CD4-positive, alpha-beta T cell treated with Interferon alpha-2 for 1 hour (primary cell): Measurements from ENCODE around the gene DSCAML1.

Source experiments
- DNase-seq, 2 donors: peaks; one replicate each; pipeline ENCODE4 v3.0.0-alpha.2; 2020 to 2022

DSCAML1 gene

DNA sequence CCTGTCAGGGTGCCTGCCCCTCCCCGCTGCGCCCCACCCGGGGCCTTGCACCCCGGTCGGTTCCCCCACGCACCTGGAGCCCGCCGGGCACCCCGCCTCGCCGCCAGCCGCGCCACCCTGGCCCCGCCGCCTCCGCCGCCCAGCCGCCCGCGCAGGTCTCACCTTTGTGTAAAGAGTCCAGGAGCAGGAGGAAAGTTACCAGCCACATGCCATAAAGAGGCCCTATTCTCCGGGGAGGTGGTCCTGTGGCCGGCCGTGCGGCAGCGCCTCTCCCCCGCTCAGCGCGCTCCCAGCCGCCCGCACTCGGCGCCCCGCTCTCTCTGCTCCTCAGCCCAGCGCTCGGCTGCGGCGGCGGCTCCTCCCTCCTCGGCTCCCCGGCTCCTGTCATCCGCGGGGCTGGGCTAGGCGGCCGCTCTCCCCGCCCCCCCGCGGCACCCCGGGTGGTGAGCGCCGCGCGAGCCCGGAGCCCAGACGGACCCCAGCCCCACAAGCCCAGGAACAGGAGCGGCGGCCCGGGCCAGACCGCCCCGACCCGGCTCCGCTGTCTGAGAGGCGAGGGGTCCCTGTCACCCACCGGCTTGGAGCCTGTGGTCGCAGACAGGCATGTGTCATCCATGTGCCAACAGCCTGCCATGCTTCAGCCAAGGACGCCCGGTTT lies at the start of gene DSCAML1:
Gene DSCAML1, minus strand, starts transcription at position 345 of the 658 bp plus-strand sequence. Its CDS starts 137 bp downstream, at position 208.
- peak in 1 of 2 donors; percentile 38 for DNase-seq

DNA sequence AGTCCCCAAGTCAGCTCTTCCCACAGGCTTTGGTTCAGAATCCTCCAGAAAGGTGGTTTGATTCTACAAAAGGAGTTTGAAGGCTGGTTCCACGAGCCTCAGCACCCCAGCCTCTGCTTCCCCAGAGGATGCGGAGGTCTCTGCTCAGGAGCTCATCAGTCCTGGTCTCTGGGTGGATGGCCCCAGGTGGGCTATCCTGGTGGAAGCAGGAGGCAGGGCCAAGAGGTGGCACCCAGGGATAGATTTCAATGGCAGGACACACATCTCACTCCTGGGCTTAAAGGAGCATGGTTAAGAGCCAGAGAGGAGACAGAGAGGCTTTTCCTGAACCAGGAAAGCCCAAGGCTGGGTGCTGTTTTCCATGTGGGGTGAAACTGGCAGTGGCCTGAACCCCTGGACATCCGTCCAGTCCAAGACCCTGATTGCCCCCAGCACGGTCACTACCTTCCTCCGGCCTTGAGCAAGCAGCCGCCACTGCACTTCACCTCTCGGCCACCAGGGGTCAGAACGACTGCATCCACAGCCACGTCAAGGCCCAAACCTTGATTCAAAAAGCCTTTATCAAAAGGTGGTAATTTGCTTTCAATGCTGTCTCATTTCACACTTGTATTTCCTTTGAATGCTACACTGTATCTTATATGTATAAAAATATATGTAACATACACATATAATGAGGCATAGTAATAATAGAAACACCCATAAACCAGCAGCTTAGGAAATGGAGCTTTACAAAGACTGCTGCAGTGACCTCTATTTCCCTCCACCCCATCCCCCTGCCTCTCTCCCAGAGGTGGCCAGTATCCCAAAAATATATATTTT lies 46.9 kb upstream of the DSCAML1 start:
- DNase-seq = peak; percentile 73 to 83

GRCh38 chr11:117842131-117842941 lies 45.3 kb upstream of the DSCAML1 start:
- DNase-seq = peak in 1 of 2 donors; percentile 69

DNA sequence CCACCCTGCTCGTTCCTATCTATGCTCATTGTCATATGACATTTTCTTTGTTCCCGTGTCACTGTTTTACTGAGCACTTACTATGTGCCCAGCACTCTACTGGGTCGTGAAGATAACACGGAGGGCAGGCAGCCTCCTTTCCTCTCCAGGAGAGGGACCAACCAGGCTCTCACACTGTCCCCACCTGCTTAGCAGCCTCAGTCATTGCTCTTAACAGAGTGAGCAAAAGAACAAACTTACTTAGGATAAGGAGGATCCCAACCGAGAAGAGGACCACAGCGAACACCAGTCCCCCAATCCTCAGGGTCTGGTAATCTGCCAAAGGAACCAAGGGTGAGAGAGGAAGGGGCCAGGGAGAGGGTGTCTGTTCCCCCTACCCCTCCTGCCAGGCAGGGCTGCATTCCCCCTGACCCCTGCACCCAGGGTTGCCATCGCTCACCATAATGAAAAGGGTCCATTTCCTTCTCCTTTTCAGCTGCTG lies 44.6 kb upstream of the DSCAML1 start:
- DNase-seq = no peak

GRCh38 chr11:117840881-117841550 lies 44.0 kb upstream of the DSCAML1 start:
- DNase-seq = no peak

DNA sequence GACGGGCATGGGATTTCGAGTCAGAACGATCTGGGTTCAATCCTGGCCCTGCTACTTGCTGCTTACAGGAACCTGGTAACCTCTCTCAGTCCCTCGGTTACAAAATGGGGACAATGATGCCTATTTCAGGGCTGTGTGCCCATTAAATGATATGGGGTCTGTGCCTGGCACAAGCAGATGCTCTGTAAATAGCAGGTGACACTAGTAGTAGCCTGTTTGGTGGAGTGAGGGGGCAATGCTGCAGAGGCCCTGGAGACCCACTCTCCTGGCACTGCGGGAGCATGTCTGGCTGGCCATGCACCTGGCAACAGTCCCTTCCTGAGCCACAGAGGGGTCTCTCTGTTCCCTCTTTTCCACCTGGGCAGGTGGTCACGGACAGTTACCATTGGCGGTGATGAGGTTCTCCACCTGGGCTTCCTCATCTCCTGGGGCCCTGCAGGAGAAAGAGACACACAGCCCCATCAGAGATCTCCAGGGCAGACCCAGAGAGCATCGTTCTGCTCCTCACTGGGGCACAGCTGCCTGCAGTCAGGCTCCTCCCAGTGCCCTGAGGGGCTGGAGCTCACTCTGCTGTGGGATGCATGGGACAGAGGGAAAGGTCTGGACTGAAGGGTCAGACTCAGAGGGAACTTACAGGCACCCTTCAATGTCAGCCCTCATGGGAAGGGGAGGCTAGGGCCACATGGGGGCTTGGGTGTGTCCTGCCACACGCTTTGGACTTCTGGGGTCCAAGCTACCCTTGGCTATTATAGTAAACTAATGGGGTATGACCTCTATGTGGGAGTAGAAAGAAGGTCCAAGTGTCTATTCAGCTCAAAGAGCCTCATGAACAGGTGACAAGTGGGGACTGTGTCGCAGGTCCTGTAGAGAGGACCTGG lies 43.2 kb upstream of the DSCAML1 start:
- no peak for DNase-seq

- no peak for DNase-seq
Observed at GRCh38 chr11:117839380-117839881, 42.4 kb upstream of the DSCAML1 start.

DNA sequence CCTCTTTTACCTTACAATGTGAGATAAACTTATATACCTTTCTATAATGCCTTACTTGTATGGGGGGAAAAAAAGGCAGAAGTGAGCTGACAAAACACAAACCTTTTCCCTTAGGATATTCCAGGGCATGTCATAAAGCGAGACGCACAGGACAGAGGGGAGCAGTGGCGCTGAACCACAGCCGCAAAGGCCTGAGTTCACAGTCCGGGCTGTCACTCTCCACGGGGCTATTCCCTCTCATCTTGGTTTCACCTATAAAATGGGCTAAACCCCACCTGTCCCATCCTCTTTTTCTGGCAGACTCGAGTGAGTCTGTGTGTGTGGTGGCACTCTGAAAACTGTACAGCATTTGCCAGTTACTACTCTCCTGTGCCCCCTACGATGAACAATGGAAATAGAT lies 41.9 kb upstream of the DSCAML1 start:
- no peak for DNase-seq

DNA sequence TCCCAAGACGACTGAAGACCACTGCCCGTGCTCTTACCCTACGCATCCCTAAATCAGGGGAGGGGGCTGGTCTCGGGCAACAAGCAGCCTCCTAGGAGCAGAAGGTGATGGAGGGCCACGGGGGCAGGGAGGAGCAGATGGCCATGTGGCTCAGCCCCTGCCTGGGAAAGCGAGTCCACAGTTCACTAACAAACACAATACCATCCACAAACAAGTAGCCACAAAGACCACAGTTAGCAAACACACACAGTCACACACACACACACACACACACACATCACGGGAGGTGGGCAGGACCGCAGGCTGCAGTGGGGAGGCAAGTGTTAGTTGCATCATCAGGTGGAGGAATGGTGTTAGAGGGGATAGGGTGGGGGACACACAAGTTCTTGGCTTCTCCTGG lies 40.8 kb upstream of the DSCAML1 start:
- no peak for DNase-seq

- no peak for DNase-seq
Observed at GRCh38 chr11:117837070-117837776, 40.2 kb upstream of the DSCAML1 start.

DNA sequence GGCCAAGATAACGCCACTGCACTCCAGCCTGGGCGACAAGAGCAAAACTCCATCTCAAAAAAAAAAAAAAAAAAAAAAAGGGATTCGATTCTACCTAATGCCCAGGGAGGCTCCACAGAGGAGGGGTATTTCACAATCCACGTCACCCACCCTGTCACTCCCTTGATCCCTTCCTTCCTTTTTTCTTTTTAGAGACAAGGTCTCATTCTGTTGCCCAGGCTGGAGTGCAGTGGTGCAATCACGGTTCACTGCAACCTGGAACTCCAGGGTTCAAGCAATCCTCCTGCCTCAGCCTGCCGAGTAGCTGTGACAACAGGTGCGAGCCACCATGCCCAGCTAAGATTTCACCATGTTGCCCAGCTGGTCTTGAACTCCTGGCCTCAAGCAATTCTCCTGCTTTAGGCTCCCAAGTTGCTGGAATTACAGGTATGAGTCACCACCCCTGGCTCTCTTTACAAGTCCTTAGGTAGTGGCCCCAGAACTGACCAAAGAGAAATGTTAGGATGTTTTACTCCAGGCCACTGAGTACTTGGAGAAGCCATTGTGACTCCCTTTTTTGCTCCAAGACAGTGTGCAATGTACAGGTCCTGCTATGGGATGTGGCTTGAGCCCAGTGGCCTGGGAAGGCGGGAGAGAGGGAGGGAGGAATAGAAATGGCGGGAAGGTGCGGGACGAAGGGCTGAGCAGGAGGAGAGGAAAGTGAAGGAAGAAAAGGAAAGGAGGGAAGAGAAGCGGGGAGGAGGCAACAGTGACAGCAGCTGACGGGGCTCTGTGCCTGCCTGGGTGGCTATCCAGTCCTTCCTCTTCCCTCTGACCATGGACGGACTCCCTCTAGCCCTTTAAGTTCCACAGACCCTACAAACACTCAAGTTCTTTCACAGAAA lies 39.3 kb upstream of the DSCAML1 start:
- DNase-seq = peak in 1 of 2 donors; percentile 23

- DNase-seq = no peak
Observed at GRCh38 chr11:117835576-117835975, 38.6 kb upstream of the DSCAML1 start.

- no peak for DNase-seq
Observed at GRCh38 chr11:117834838-117835443, 37.9 kb upstream of the DSCAML1 start.

GRCh38 chr11:117834068-117834810 lies 37.2 kb upstream of the DSCAML1 start:
- no peak for DNase-seq

DNA sequence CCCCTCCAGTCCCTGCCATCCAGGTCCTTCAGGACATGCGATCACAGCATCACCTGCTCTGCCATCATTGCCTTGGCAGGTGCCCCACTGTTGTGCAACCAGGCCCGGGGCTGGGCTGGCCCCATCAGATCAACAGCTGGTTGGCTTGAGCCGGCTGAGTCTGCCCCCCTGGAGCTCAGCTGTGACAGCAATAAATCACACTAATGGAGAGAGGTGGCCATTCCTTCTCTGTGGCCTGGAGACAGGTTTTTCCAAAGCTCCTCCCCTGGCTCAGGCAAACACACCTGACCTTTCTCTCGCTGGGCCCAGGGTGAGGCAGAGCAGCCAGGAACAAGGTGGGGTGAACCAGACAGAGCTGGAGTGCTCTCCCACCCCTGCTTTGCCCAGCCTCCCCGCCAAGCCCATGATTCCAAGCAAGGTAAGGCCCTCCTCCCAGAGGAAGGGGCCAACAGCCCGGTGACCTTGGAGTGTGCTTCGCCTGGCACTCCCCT lies 36.4 kb upstream of the DSCAML1 start:
- no peak for DNase-seq

GRCh38 chr11:117832511-117832910 lies 35.5 kb upstream of the DSCAML1 start:
- no peak for DNase-seq

DNA sequence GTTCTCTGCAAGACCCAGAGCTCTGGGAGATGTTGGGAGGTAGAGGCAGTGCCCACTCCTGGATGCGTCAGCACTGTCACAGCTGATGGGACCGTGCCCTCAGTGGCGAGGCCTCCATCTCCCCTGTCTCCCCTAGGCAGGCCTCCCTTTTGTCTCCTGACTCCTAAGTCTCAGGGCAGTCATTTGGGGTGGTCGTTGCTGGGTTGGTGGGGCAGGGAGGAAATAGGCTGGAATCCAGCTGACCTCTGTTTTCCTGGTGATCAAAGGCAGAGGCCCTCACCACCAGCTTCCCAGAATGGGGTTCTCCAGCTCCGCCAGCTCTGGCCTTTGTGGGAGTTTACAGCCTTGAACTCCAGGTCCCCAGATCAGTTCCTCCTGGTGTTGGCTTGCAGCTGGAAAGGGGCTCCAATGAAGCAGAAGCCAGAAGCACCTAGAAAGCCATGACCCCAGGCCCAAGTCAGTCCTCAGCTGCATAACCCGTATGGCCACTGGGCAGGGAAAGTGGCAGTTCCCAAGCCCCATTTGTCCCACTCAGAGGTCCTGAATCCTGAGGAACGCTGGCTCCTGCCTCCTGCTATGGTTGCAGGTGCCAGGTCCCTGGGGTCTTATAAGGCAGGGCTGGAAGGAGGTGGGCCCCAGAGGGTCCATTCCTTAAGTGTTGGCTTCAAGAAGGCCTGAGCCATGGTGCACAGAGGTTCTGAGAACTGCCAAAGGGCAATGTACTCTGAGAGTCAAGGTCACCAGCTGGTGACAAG lies 34.8 kb upstream of the DSCAML1 start:
- DNase-seq = no peak
